NCI-H1092 (cell line): ENCODE results near the gene PRKCSH.
"Not testable (repeated sequence)": the region's sequence is repeated elsewhere in the genome, so short reads cannot be mapped to it uniquely, and the experiment has no call there.

ENCODE experiments used
- DNase-seq: peaks from one replicate; lab custom pipeline; 2025; lab: John Stamatoyannopoulos, UW

PRKCSH gene

GRCh38 chr19:11475343-11475742 lies 39.9 kb downstream of the PRKCSH start:
- not testable (repeated sequence) for DNase-seq

- no peak for DNase-seq
Measured at GRCh38 chr19:11475861-11476260, 40.4 kb downstream of the PRKCSH start.

GRCh38 chr19:11478167-11479089 lies 43.0 kb downstream of the PRKCSH start:
- no peak for DNase-seq

- peak; percentile 52 for DNase-seq
Measured at GRCh38 chr19:11479090-11479897, 43.9 kb downstream of the PRKCSH start.

- DNase-seq: peak; percentile 10
Measured at GRCh38 chr19:11479898-11480714, 44.7 kb downstream of the PRKCSH start.

- peak; percentile 58 for DNase-seq
Measured at GRCh38 chr19:11480715-11481533, 45.5 kb downstream of the PRKCSH start, which contains the start of gene ELAVL3. Gene ELAVL3, minus strand, starts transcription at chr19:11481046. Its CDS starts 438 bp downstream, at chr19:11480608.

- DNase-seq: peak; percentile 92
Measured at GRCh38 chr19:11481534-11482383, 46.3 kb downstream of the PRKCSH start.

- DNase-seq: peak; percentile 69
Measured at GRCh38 chr19:11482384-11483050, 47.1 kb downstream of the PRKCSH start.

- DNase-seq: no peak
Measured at GRCh38 chr19:11483366-11484111, 48.1 kb downstream of the PRKCSH start.

- DNase-seq: no peak
Measured at GRCh38 chr19:11485245-11485837, 49.9 kb downstream of the PRKCSH start.

GRCh38 chr19:11486661-11487503 lies 51.4 kb downstream of the PRKCSH start:
- DNase-seq: no peak

GRCh38 chr19:11489378-11489777 lies 53.9 kb downstream of the PRKCSH start:
- no peak for DNase-seq

GRCh38 chr19:11494634-11495285 lies 59.3 kb downstream of the PRKCSH start:
- DNase-seq: no peak

GRCh38 chr19:11495481-11495880 lies 60.0 kb downstream of the PRKCSH start:
- DNase-seq: no peak

- no peak for DNase-seq
Measured at GRCh38 chr19:11495885-11496284, 60.5 kb downstream of the PRKCSH start.

GRCh38 chr19:11496391-11497163 lies 61.1 kb downstream of the PRKCSH start:
- no peak for DNase-seq
